Thymus (tissue), 11 donors: ENCODE data around the gene ARL13B. TPM values are rescaled to one million over a fixed set of nuclear protein-coding genes. Genes with fewer than 3 reads are reported as not detected.
A peak's percentile ranks its signal among the peaks of the same experiment; 100 is the strongest.

ENCODE experiments used
- DNase-seq, 9 donors: peaks; one replicate each; pipeline ENCODE4 v3.0.0-alpha.2; 2013; ENCODE audit warnings: low spot score in 9 of 9, low read depth in 6 of 9, missing footprints in 1 of 9
- H3K27ac ChIP-seq, 2 donors: one replicate each; pipeline ENCODE4 v1.5.1; 2013; ENCODE audit warnings: control low read depth in 1 of 2, low read depth in 1 of 2, low read length in 1 of 2, mild to moderate bottlenecking in 1 of 2, moderate library complexity in 1 of 2
- H3K27me3 ChIP-seq, 2 donors: one replicate each; pipeline ENCODE4 v1.5.1; 2013; ENCODE audit warnings: low read length in 1 of 2; ENCODE audit not compliant: control insufficient read depth in 2 of 2, insufficient read depth in 1 of 2
- H3K36me3 ChIP-seq, 2 donors: one replicate each; pipeline ENCODE4 v1.5.1; 2013; ENCODE audit warnings: low read length in 1 of 2, mild to moderate bottlenecking in 1 of 2, moderate library complexity in 1 of 2; ENCODE audit not compliant: control insufficient read depth in 2 of 2, insufficient read depth in 2 of 2
- H3K4me1 ChIP-seq, 2 donors: one replicate each; pipeline ENCODE4 v1.5.1; 2013; ENCODE audit warnings: low read length in 2 of 2; ENCODE audit not compliant: control insufficient read depth in 2 of 2, insufficient read depth in 2 of 2
- H3K4me3 ChIP-seq, 2 donors: one replicate each; pipeline ENCODE4 v1.5.1; 2013; ENCODE audit warnings: low read length in 2 of 2, control low read depth in 1 of 2, mild to moderate bottlenecking in 1 of 2
- H3K9me3 ChIP-seq, 2 donors: one replicate each; pipeline ENCODE4 v1.5.1; 2013; ENCODE audit warnings: low read length in 1 of 2, mild to moderate bottlenecking in 1 of 2; ENCODE audit not compliant: control insufficient read depth in 2 of 2, insufficient read depth in 1 of 2
- WGBS: extraction: QIAGEN DNeasy Blood & Tissue Kit; methylation state at CpG from one replicate; pipeline ENCODE4 v1.1.7; 2013; 5-methylcytosine and 5-hydroxymethylcytosine counted together
- polyA plus RNA-seq: library from polyadenylated mRNA; stranded (reverse); fragments of 200-250 nt; gene quantifications from one replicate; pipeline ENCODE4 v1.2.3, GENCODE V29; 2013
- total RNA-seq: library from RNA; stranded (reverse); fragments of 120-200 nt; gene quantifications from one replicate; pipeline ENCODE4 v1.2.4, GENCODE V29; 2013
- donor health status: healthy.

The ARL13B gene
- total and polyA plus RNA-seq, 2 donors: 6.7 to 8.5 TPM

DNA sequence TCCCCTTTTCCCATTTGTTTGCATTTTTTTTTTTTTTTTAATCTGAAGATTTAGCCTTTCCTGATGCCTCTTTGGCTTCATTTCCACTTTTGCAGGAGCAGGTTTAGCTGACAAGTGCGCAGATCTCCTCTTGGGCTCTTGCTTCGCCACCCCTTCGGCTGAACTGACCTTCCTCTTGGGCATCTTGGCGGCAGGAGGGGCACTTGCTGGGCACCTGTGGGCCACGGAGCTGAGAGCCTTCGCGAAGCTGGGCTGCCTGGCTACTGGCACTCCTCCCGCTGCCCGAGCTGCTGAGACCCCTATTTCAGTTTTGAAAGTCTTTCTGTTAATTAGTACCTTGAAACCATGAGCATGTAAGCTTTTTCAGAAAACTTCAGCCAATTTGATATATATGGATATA, 8.8 kb downstream of the ARL13B start:
- H3K36me3 ChIP-seq: no peaks in the 10 kb centered on the region
- H3K27ac ChIP-seq: no peak overlapping the region
- H3K4me3 ChIP-seq: no peak overlapping the region
- no peak for DNase-seq
- H3K27me3 ChIP-seq: no peaks in the 10 kb centered on the region
- H3K9me3 ChIP-seq: no peaks in the 10 kb centered on the region
- 98% methylated on average over 9 of the region's 9 CpGs for WGBS
- no peaks in the 10 kb centered on the region for H3K4me1 ChIP-seq

DNA sequence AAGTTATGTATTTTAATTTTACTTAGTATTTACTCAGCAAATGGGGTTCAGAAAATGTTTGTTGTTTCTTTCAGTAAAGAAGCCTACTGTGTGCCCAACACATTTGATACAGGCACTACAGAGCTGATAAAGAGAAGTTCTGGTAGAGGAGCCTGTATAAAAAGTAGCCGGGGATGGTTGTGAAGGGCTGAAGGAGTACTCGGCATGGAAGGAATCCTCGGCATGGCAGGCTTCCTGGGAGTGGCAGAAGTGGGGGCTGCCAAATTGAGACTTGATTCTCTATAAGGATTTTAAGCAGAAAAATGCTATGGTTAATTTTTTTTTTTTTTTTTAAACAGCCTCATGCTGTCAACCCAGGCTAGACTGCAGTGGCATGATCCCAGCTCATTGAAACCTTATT, 9.3 kb downstream of the ARL13B start:
- H3K36me3 ChIP-seq: no peaks in the 10 kb centered on the region
- H3K4me1 ChIP-seq: no peaks in the 10 kb centered on the region
- H3K27ac ChIP-seq: no peak overlapping the region
- DNase-seq: no peak
- no peaks in the 10 kb centered on the region for H3K9me3 ChIP-seq
- H3K4me3 ChIP-seq: no peak overlapping the region
- H3K27me3 ChIP-seq: no peaks in the 10 kb centered on the region
- 97% methylated on average over 3 of the region's 3 CpGs for WGBS

DNA sequence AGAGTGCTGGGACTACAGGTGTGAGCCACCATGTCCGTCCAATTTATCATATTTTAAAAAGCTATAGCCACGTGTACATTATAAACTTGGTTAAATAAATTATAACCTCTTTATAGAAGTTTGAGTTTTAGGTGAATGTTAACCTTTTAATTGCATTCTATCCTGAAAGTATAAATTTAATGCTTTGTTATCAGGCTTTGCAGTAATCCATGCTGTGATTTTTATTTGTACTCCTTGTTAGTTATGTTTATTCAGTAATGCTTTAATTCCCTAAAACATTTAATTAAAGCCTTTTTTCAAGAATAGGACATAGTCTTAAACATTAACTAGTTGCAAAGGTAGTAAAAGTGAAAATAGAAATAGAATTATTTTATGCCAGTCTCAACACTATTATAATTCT, 11.7 kb downstream of the ARL13B start:
- DNase-seq: no peak
- Histone ChIP-seq H3K36me3 (no peaks in the 10 kb centered on the region), H3K9me3 (no peaks in the 10 kb centered on the region), H3K4me1 (no peaks in the 10 kb centered on the region), H3K27ac (no peak overlapping the region), H3K4me3 (no peak overlapping the region), H3K27me3 (no peaks in the 10 kb centered on the region)
- 96% methylated on average over 2 of the region's 2 CpGs for WGBS

DNA sequence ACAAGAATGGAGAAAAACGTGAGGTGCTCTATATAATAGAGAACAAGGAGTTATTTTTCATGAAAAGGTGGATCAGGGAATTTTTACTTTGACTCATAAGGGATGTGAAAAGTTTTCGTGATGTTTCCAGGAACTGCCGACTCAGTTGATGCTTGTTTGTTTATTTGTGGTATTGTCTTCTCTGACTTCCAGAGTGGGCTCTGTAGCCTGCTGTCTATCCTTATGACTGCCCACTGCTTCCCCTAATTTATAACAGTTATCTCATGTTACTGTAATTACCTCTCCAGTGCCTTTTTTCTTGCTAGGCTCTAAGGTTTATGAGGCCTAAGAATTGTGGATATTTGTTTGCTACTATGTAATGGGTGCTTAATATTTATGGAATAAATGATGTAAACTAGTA, 12.3 kb downstream of the ARL13B start:
- Histone ChIP-seq H3K4me3 (no peak overlapping the region), H3K27ac (no peak overlapping the region), H3K36me3 (no peaks in the 10 kb centered on the region), H3K27me3 (no peaks in the 10 kb centered on the region), H3K4me1 (no peaks in the 10 kb centered on the region), H3K9me3 (no peaks in the 10 kb centered on the region)
- DNase-seq: no peak
- WGBS: 95% methylated on average over 3 of the region's 3 CpGs

DNA sequence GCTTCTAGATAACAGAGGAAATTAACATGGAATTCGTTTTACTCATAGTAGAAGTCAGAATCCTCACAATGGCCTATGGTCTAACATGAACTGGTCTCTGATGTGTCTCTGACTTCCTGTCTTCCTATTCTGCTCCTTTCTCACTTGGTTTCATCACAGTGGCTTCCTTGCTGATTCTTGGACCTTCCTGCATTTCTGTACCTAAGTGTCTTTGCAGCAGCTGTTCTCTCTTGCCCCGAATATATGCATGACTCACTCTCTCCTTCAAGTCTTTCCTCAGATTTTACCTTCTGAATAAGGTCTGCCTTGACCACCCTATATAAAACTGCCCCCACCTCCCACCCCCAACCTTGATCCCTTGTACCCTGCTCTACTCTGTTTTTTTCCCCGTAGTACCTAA, 14.1 kb downstream of the ARL13B start:
- H3K27ac ChIP-seq: no peak overlapping the region
- no peaks in the 10 kb centered on the region for H3K4me1 ChIP-seq
- no peaks in the 10 kb centered on the region for H3K27me3 ChIP-seq
- DNase-seq: no peak
- H3K9me3 ChIP-seq: no peaks in the 10 kb centered on the region
- no peak overlapping the region for H3K4me3 ChIP-seq
- WGBS: 97% methylated on average over 3 of the region's 3 CpGs
- H3K36me3 ChIP-seq: no peaks in the 10 kb centered on the region

DNA sequence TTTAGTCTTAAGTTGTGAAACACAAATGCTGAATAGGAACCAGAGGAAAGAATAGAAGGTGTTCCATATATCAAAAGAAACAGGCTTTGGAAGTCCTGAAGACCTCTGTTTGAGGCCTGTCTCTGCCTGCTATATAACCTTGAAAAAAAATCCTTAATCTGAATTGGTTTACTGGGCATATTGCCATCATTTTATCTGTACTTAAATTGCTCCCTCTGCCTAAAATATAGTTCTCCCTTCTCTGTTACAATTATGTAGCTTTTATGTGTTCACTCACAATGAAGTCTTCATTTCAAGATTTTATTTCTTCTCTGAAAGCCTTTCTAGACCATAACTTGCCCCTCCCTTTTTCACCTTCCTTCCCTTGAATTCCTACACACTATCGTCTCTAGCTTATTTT, 21.2 kb downstream of the ARL13B start:
- 92% methylated on average over 1 of the region's 1 CpG for WGBS
- no peak for DNase-seq
- Histone ChIP-seq H3K9me3 (no peaks in the 10 kb centered on the region), H3K27ac (no peak overlapping the region), H3K27me3 (no peaks in the 10 kb centered on the region), H3K4me1 (no peaks in the 10 kb centered on the region), H3K36me3 (no peaks in the 10 kb centered on the region), H3K4me3 (no peak overlapping the region)

DNA sequence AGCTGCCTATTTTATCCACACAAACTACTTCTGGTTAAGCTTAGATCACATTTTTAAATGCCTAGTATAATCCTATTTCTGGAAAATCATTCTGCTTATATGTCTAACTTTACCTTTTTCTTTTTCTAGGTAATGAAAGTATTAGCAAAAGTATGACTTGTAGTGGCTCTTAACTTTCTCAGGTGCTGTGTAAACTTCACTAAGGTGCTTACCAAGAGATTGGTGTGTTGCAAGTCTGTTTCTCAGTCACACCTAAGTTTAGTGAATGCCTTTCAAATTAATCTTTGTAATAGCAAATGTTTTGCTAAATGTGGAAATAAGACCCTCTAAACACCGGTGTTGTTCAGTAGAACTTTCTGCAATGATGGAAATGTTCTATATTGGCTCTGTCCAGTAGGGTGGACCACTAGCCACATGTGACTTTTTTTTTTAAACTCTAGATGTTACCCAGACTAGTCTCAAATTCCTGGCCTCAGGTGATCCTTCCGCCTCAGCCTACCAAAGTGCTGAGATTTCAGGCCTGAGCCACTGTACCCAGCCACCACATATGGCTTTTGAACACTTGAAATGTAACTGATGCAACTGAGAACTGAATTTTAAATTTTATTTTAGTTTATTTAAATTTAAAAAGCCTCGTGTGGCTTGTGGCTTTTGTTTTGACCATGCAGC, 22.0 kb downstream of the ARL13B start:
- WGBS: 91% methylated on average over 3 of the region's 3 CpGs
- no peak overlapping the region for H3K4me3 ChIP-seq
- H3K4me1 ChIP-seq: no peaks in the 10 kb centered on the region
- H3K27me3 ChIP-seq: no peaks in the 10 kb centered on the region
- no peaks in the 10 kb centered on the region for H3K36me3 ChIP-seq
- H3K9me3 ChIP-seq: no peaks in the 10 kb centered on the region
- H3K27ac ChIP-seq: no peak overlapping the region
- no peak for DNase-seq

DNA sequence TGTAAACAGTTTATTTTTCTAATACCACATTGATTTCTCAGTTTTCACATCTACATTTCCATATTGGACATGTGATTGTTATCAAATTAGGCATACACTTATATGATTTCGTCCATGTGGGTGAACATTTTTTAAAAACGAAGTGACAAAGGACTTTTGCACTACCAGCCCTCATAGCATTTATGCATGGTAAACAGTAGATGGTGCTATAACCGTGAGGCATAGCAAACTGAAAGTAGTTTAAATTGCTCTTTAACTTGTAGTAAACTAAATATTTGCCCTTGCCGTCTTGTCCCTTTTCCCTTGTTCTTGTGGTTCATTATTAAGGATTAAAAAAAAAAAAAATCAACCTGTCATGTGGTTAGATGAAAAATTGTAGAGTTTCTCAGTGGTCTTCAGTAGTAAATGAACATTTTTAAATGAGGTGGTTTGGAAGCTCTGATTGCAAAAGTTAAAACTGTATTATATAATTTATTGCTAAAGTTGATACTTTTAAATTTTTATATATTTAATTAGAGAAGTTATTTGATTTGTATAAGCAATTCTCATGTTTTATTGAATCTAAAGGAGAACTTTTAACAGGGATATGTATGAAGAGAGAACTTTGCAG, 24.5 kb downstream of the ARL13B start:
- no peaks in the 10 kb centered on the region for H3K36me3 ChIP-seq
- peak in 7 of 9 donors; percentile 24 to 67 (median 32) for DNase-seq
- WGBS: 12% methylated on average over 4 of the region's 4 CpGs
- H3K27ac ChIP-seq: no peak overlapping the region
- H3K27me3 ChIP-seq: no peaks in the 10 kb centered on the region
- H3K4me1 ChIP-seq: no peaks in the 10 kb centered on the region
- H3K4me3 ChIP-seq: no peak overlapping the region
- H3K9me3 ChIP-seq: no peaks in the 10 kb centered on the region

DNA sequence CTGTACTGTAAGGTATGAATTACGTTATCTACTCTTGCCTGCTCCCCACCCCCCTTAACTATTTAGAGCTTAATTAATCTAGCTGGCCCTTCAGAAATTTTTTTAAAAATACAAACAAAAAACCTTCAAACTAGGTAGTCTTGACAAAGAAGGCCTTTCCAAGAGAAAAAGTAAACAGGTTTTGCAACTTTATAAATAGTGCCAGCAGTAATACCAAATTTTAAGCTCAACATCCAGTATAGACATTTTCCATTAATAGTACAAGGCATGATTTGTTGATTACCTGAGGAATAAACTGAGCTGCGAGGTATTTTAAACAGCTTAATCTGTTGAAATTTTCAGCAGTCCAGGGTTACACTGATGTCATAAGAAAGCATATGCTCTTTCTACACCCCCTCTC, 28.3 kb downstream of the ARL13B start:
- over 99% methylated on average over 2 of the region's 2 CpGs for WGBS
- Histone ChIP-seq H3K27ac (no peak overlapping the region), H3K4me3 (no peak overlapping the region), H3K36me3 (no peaks in the 10 kb centered on the region), H3K27me3 (no peaks in the 10 kb centered on the region), H3K4me1 (no peaks in the 10 kb centered on the region), H3K9me3 (no peaks in the 10 kb centered on the region)
- DNase-seq: no peak
